Measurements from ENCODE around the gene CLDN6.

GRCh38 chr16:2999929-3000328, 18.1 kb downstream of the CLDN6 start:
- TF ChIP-seq, protein P1, sequence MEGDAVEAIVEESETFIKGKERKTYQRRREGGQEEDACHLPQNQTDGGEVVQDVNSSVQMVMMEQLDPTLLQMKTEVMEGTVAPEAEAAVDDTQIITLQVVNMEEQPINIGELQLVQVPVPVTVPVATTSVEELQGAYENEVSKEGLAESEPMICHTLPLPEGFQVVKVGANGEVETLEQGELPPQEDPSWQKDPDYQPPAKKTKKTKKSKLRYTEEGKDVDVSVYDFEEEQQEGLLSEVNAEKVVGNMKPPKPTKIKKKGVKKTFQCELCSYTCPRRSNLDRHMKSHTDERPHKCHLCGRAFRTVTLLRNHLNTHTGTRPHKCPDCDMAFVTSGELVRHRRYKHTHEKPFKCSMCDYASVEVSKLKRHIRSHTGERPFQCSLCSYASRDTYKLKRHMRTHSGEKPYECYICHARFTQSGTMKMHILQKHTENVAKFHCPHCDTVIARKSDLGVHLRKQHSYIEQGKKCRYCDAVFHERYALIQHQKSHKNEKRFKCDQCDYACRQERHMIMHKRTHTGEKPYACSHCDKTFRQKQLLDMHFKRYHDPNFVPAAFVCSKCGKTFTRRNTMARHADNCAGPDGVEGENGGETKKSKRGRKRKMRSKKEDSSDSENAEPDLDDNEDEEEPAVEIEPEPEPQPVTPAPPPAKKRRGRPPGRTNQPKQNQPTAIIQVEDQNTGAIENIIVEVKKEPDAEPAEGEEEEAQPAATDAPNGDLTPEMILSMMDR (IDR thresholded peaks at IDR 0.05), result no peak
- TF ChIP-seq EP300 (IDR thresholded peaks at IDR 0.05), result no peak

Data from ovary (tissue), 3 donors.